SK-N-SH (cell line): Measurements from ENCODE around the gene ADAMTS4.

Experiments
- CTCF ChIP-seq: fragments of 200-600 bp; sonication (generic); IDR thresholded peaks from 2 replicates; pipeline ENCODE4 v1.6.1; 2017; ENCODE audit warnings: antibody characterized with exemption, mild to moderate bottlenecking, moderate library complexity
- EP300 ChIP-seq, 2 experiments: IDR thresholded peaks; 2 replicates each; pipeline versions ENCODE4 v1.4.0 to v1.6.1; 2012; ENCODE audit warnings: borderline replicate concordance in 1 of 2, low read depth in 1 of 2, low read length in 1 of 2
- EZH2phosphoT487 ChIP-seq: fragments of 200-600 bp; sonication (generic); IDR thresholded peaks from 2 replicates; pipeline ENCODE4 v1.6.1; 2017; ENCODE audit warnings: low read depth, mixed run types, mild to moderate bottlenecking, antibody characterized with exemption, moderate library complexity, borderline replicate concordance
- FOXM1 ChIP-seq: IDR thresholded peaks from 2 replicates; pipeline ENCODE4 v1.4.0; 2012; ENCODE audit warnings: low read depth, mild to moderate bottlenecking
- MEF2A ChIP-seq: IDR thresholded peaks from 2 replicates; pipeline ENCODE4 v1.4.0; 2012; ENCODE audit warnings: low read depth, borderline replicate concordance
- POLR2AphosphoS5 ChIP-seq: IDR thresholded peaks from 2 replicates; pipeline ENCODE4 v1.6.1; 2012; ENCODE audit warnings: low read depth, low read length
- RXRA ChIP-seq: IDR thresholded peaks from 2 replicates; pipeline ENCODE4 v1.4.0; 2012; ENCODE audit warnings: low read depth, mild to moderate bottlenecking, borderline replicate concordance
- SMC3 ChIP-seq: IDR thresholded peaks from 2 replicates; pipeline ENCODE4 v1.6.1; 2012; ENCODE audit warnings: low read depth, low read length, improper control_type of control experiment
- TAF1 ChIP-seq: IDR thresholded peaks from 2 replicates; pipeline ENCODE4 v1.6.1; 2012; ENCODE audit warnings: low read depth, mild to moderate bottlenecking, low read length, moderate library complexity, borderline replicate concordance
- YY1 ChIP-seq: IDR thresholded peaks from 2 replicates; pipeline ENCODE4 v1.4.0; 2012; ENCODE audit warnings: low read depth, mild to moderate bottlenecking

GRCh38 chr1:161200992-161201835 lies 2.4 kb upstream of the ADAMTS4 start:
- TF ChIP-seq CTCF (no peak), EZH2phosphoT487 (no peak), MEF2A (no peak), SMC3 (no peak), RXRA (no peak), EP300 (IDR thresholded peaks at IDR 0.05; ENCODE audit: borderline replicate concordance in 1 of 2, low read depth in 1 of 2, low read length in 1 of 2) (no peak), TAF1 (no peak), YY1 (no peak), FOXM1 (no peak), POLR2AphosphoS5 (no peak)
